NCI-H2196 (cell line): ENCODE data around the gene CTPS2.

Experiments
- DNase-seq: peaks from one replicate; lab custom pipeline; 2025; ENCODE audit not compliant: unreplicated experiment; lab: John Stamatoyannopoulos, UW

The CTPS2 gene

GRCh38 chrX:16573781-16574180 is 138.7 kb downstream of the CTPS2 start:
- no peak for DNase-seq

- no peak for DNase-seq
Measured at GRCh38 chrX:16567681-16568080, 144.8 kb downstream of the CTPS2 start.

GRCh38 chrX:16566571-16566970 is 145.9 kb downstream of the CTPS2 start:
- no peak for DNase-seq

- no peak for DNase-seq
Measured at GRCh38 chrX:16560173-16560572, 152.3 kb downstream of the CTPS2 start.

GRCh38 chrX:16559206-16559619 is 153.3 kb downstream of the CTPS2 start:
- DNase-seq, result no peak

- DNase-seq, result no peak
Measured at GRCh38 chrX:16558489-16558888, 154.0 kb downstream of the CTPS2 start.

GRCh38 chrX:16552546-16552945 is 159.9 kb downstream of the CTPS2 start:
- no peak for DNase-seq

- DNase-seq, result no peak
Measured at GRCh38 chrX:16547644-16548043, 164.8 kb downstream of the CTPS2 start.

- no peak for DNase-seq
Measured at GRCh38 chrX:16544969-16545368, 167.5 kb downstream of the CTPS2 start.
